CD8-positive, alpha-beta memory T cell (primary cell): Measurements from ENCODE around the gene TMEM47. TPM values are rescaled to one million over a fixed set of nuclear protein-coding genes. Genes with fewer than 3 reads are reported as not detected.

Source experiments
- CTCF ChIA-PET: fragments of 350-600 bp; sonication (Branson Sonifier 250); formaldehyde crosslinking; loops from one replicate; lab custom pipeline; 2021; ENCODE audit warnings: antibody characterized with exemption; lab: Charles Lee
- POLR2A ChIA-PET: fragments of 350-600 bp; sonication (Branson Sonifier 250); formaldehyde crosslinking; loops from one replicate; lab custom pipeline; 2021; ENCODE audit warnings: antibody characterized with exemption; lab: Charles Lee
- DNase-seq, 5 donors: peaks; one replicate each; pipeline versions ENCODE4 v3.0.0 to v3.0.0-alpha.2; 2020 to 2022; ENCODE audit warnings: mixed read lengths in 1 of 5
- H3K27ac ChIP-seq: one replicate; pipeline ENCODE4 v1.7.0; 2013; ENCODE audit warnings: low read depth, mild to moderate bottlenecking, low read length, moderate library complexity
- H3K27me3 ChIP-seq: 2 replicates; pipeline ENCODE4 v1.7.0; 2013; ENCODE audit warnings: low read length, mild to moderate bottlenecking; ENCODE audit not compliant: insufficient read depth, poor library complexity, severe bottlenecking
- H3K36me3 ChIP-seq: 2 replicates; pipeline ENCODE4 v1.7.0; 2013; ENCODE audit warnings: mild to moderate bottlenecking, low read length, moderate library complexity; ENCODE audit not compliant: insufficient read depth
- H3K4me1 ChIP-seq: 2 replicates; pipeline ENCODE4 v1.7.0; 2013; ENCODE audit warnings: mild to moderate bottlenecking, low read length, moderate library complexity; ENCODE audit not compliant: insufficient read depth
- H3K4me3 ChIP-seq: 2 replicates; pipeline ENCODE4 v1.7.0; 2013; ENCODE audit warnings: mild to moderate bottlenecking, low read length
- H3K9me3 ChIP-seq: 2 replicates; pipeline ENCODE4 v1.7.0; 2013; ENCODE audit warnings: mild to moderate bottlenecking, low read length
- H3K27ac Mint-ChIP-seq, 8 donors: one replicate each; pipeline ENCODE4 v1.8.0; 2020 to 2021; ENCODE audit warnings: mixed read lengths in 8 of 8, mild to moderate bottlenecking in 6 of 8, inconsistent platforms in 3 of 8, moderate library complexity in 3 of 8
- H3K27me3 Mint-ChIP-seq, 2 donors: one replicate each; pipeline ENCODE4 v1.8.0; 2020 to 2021; ENCODE audit warnings: mixed read lengths in 2 of 2, mild to moderate bottlenecking in 1 of 2, moderate library complexity in 1 of 2
- H3K36me3 Mint-ChIP-seq, 3 donors: one replicate each; pipeline ENCODE4 v1.8.0; 2020 to 2021; ENCODE audit warnings: mixed read lengths in 3 of 3, inconsistent platforms in 1 of 3, mild to moderate bottlenecking in 1 of 3
- H3K4me1 Mint-ChIP-seq, 3 donors: one replicate each; pipeline ENCODE4 v1.8.0; 2020 to 2021; ENCODE audit warnings: mixed read lengths in 3 of 3, inconsistent platforms in 1 of 3, mild to moderate bottlenecking in 1 of 3
- H3K4me3 Mint-ChIP-seq, 7 donors: one replicate each; pipeline ENCODE4 v1.8.0; 2020 to 2021; ENCODE audit warnings: mixed read lengths in 7 of 7, mild to moderate bottlenecking in 6 of 7, moderate library complexity in 4 of 7, inconsistent platforms in 2 of 7
- H3K9me3 Mint-ChIP-seq, 5 donors: one replicate each; pipeline ENCODE4 v1.8.0; 2020 to 2022; ENCODE audit warnings: mixed read lengths in 5 of 5, mild to moderate bottlenecking in 3 of 5, moderate library complexity in 2 of 5, inconsistent platforms in 1 of 5
- polyA plus RNA-seq: library from polyadenylated mRNA; unstranded; fragments of 300-500 nt; fragmentation: Illumina TruSeq; gene quantifications from one replicate; pipeline ENCODE4 v1.2.3, GENCODE V29; 2021
- total RNA-seq, 2 experiments: library from RNA; stranded (reverse); gene quantifications; one replicate each; pipeline ENCODE4 v1.2.3, GENCODE V29; 2021

The TMEM47 gene
- total and polyA plus RNA-seq, 3 experiments from 2014 or later = not detected

GRCh38 chrX:34624416-34624815 lies 32.7 kb downstream of the TMEM47 start:
- no peaks in the 10 kb centered on the region for H3K27me3 Mint-ChIP-seq
- CTCF ChIA-PET = no interaction called here
- Histone ChIP-seq H3K4me3 (no peak overlapping the region), H3K36me3 (no peaks in the 10 kb centered on the region), H3K4me1 (no peaks in the 10 kb centered on the region), H3K9me3 (no peaks in the 10 kb centered on the region), H3K27me3 (no peaks in the 10 kb centered on the region), H3K27ac (no peak overlapping the region)
- no peaks in the 10 kb centered on the region for H3K4me1 Mint-ChIP-seq
- no peaks in the 10 kb centered on the region for H3K36me3 Mint-ChIP-seq
- DNase-seq = no peak
- H3K9me3 Mint-ChIP-seq = peaks cover 0 to 2% (median 0%) of the 10 kb centered on the region in 5 donors
- H3K4me3 Mint-ChIP-seq = no peak overlapping the region
- H3K27ac Mint-ChIP-seq = no peak overlapping the region
- POLR2A ChIA-PET = no interaction called here

- H3K9me3 ChIP-seq = no peaks in the 10 kb centered on the region
- H3K27me3 ChIP-seq = no peaks in the 10 kb centered on the region
- H3K27ac Mint-ChIP-seq = no peak overlapping the region
- H3K27me3 Mint-ChIP-seq = no peaks in the 10 kb centered on the region
- no peak overlapping the region for H3K4me3 ChIP-seq
- DNase-seq = no peak
- H3K27ac ChIP-seq = no peak overlapping the region
- H3K4me3 Mint-ChIP-seq = no peak overlapping the region
- H3K36me3 ChIP-seq = no peaks in the 10 kb centered on the region
- ChIA-PET POLR2A (no interaction called here), CTCF (no interaction called here)
- H3K36me3 Mint-ChIP-seq = no peaks in the 10 kb centered on the region
- no peaks in the 10 kb centered on the region for H3K4me1 ChIP-seq
- no peaks in the 10 kb centered on the region for H3K4me1 Mint-ChIP-seq
- peaks cover 0 to 4% (median 0%) of the 10 kb centered on the region in 5 donors for H3K9me3 Mint-ChIP-seq
Measured at GRCh38 chrX:34619920-34620319, 37.2 kb downstream of the TMEM47 start.

GRCh38 chrX:34612036-34612435 lies 45.0 kb downstream of the TMEM47 start:
- H3K4me1 ChIP-seq = no peaks in the 10 kb centered on the region
- H3K9me3 ChIP-seq = no peaks in the 10 kb centered on the region
- peaks cover 0 to 11% (median 5%) of the 10 kb centered on the region in 5 donors for H3K9me3 Mint-ChIP-seq
- POLR2A ChIA-PET = no interaction called here
- H3K27me3 Mint-ChIP-seq = no peaks in the 10 kb centered on the region
- no peak for DNase-seq
- no peaks in the 10 kb centered on the region for H3K27me3 ChIP-seq
- CTCF ChIA-PET = no interaction called here
- H3K27ac Mint-ChIP-seq = no peak overlapping the region
- H3K4me1 Mint-ChIP-seq = no peaks in the 10 kb centered on the region
- H3K36me3 Mint-ChIP-seq = no peaks in the 10 kb centered on the region
- H3K4me3 ChIP-seq = no peak overlapping the region
- H3K27ac ChIP-seq = no peak overlapping the region
- no peak overlapping the region for H3K4me3 Mint-ChIP-seq
- no peaks in the 10 kb centered on the region for H3K36me3 ChIP-seq

- Mint-ChIP-seq H3K36me3 (no peaks in the 10 kb centered on the region), H3K4me3 (no peak overlapping the region), H3K27me3 (no peaks in the 10 kb centered on the region), H3K9me3 (peaks cover 5 to 14% (median 8%) of the 10 kb centered on the region in 5 donors), H3K27ac (no peak overlapping the region), H3K4me1 (no peaks in the 10 kb centered on the region)
- Histone ChIP-seq H3K4me1 (no peaks in the 10 kb centered on the region), H3K27ac (no peak overlapping the region), H3K36me3 (no peaks in the 10 kb centered on the region), H3K27me3 (no peaks in the 10 kb centered on the region), H3K9me3 (no peaks in the 10 kb centered on the region), H3K4me3 (no peak overlapping the region)
- ChIA-PET CTCF (no interaction called here), POLR2A (no interaction called here)
- DNase-seq = no peak
Measured at GRCh38 chrX:34598362-34598761, 58.7 kb downstream of the TMEM47 start.

- peaks cover 3 to 13% (median 8%) of the 10 kb centered on the region in 5 donors for H3K9me3 Mint-ChIP-seq
- no peaks in the 10 kb centered on the region for H3K4me1 Mint-ChIP-seq
- POLR2A ChIA-PET = no interaction called here
- Histone ChIP-seq H3K27me3 (no peaks in the 10 kb centered on the region), H3K36me3 (no peaks in the 10 kb centered on the region), H3K9me3 (no peaks in the 10 kb centered on the region), H3K4me1 (no peaks in the 10 kb centered on the region), H3K27ac (no peak overlapping the region), H3K4me3 (no peak overlapping the region)
- no peak overlapping the region for H3K4me3 Mint-ChIP-seq
- H3K36me3 Mint-ChIP-seq = no peaks in the 10 kb centered on the region
- peaks cover 0 to 1% of the 10 kb centered on the region in 2 donors for H3K27me3 Mint-ChIP-seq
- CTCF ChIA-PET = no interaction called here
- no peak overlapping the region for H3K27ac Mint-ChIP-seq
- DNase-seq = no peak
Measured at GRCh38 chrX:34586936-34587335, 70.1 kb downstream of the TMEM47 start.

GRCh38 chrX:34586346-34586911 lies 70.7 kb downstream of the TMEM47 start:
- no peak overlapping the region for H3K27ac ChIP-seq
- no peaks in the 10 kb centered on the region for H3K4me1 Mint-ChIP-seq
- no peak overlapping the region for H3K4me3 Mint-ChIP-seq
- peaks cover 3 to 13% (median 8%) of the 10 kb centered on the region in 5 donors for H3K9me3 Mint-ChIP-seq
- no peaks in the 10 kb centered on the region for H3K36me3 ChIP-seq
- CTCF ChIA-PET = no interaction called here
- H3K27ac Mint-ChIP-seq = no peak overlapping the region
- H3K4me3 ChIP-seq = no peak overlapping the region
- H3K27me3 Mint-ChIP-seq = no peaks in the 10 kb centered on the region
- H3K36me3 Mint-ChIP-seq = no peaks in the 10 kb centered on the region
- H3K4me1 ChIP-seq = no peaks in the 10 kb centered on the region
- POLR2A ChIA-PET = no interaction called here
- no peak for DNase-seq
- H3K9me3 ChIP-seq = no peaks in the 10 kb centered on the region
- no peaks in the 10 kb centered on the region for H3K27me3 ChIP-seq

- Mint-ChIP-seq H3K36me3 (no peaks in the 10 kb centered on the region), H3K27ac (no peak overlapping the region), H3K27me3 (no peaks in the 10 kb centered on the region), H3K9me3 (peaks cover 3 to 13% (median 8%) of the 10 kb centered on the region in 5 donors), H3K4me1 (no peaks in the 10 kb centered on the region), H3K4me3 (no peak overlapping the region)
- Histone ChIP-seq H3K4me3 (no peak overlapping the region), H3K4me1 (no peaks in the 10 kb centered on the region), H3K27me3 (no peaks in the 10 kb centered on the region), H3K9me3 (no peaks in the 10 kb centered on the region), H3K27ac (no peak overlapping the region), H3K36me3 (no peaks in the 10 kb centered on the region)
- ChIA-PET CTCF (no interaction called here), POLR2A (no interaction called here)
- no peak for DNase-seq
Measured at GRCh38 chrX:34585561-34585960, 71.5 kb downstream of the TMEM47 start.

- POLR2A ChIA-PET = no interaction called here
- no peaks in the 10 kb centered on the region for H3K36me3 Mint-ChIP-seq
- Histone ChIP-seq H3K27ac (no peak overlapping the region), H3K4me1 (no peaks in the 10 kb centered on the region), H3K27me3 (no peaks in the 10 kb centered on the region), H3K36me3 (no peaks in the 10 kb centered on the region), H3K4me3 (no peak overlapping the region), H3K9me3 (no peaks in the 10 kb centered on the region)
- no peak overlapping the region for H3K4me3 Mint-ChIP-seq
- no peaks in the 10 kb centered on the region for H3K4me1 Mint-ChIP-seq
- H3K27me3 Mint-ChIP-seq = no peaks in the 10 kb centered on the region
- H3K9me3 Mint-ChIP-seq = peaks cover 3 to 13% (median 8%) of the 10 kb centered on the region in 5 donors
- no peak overlapping the region for H3K27ac Mint-ChIP-seq
- CTCF ChIA-PET = no interaction called here
- DNase-seq = no peak
Measured at GRCh38 chrX:34584781-34585180, 72.3 kb downstream of the TMEM47 start.
